ENCODE measurements around the gene ADRA2C. TPM values are rescaled to one million over a fixed set of nuclear protein-coding genes. Genes with fewer than 3 reads are reported as not detected.

ADRA2C gene
- total RNA-seq, 1 experiment from 2014 or later, result 28.1 TPM

DNA sequence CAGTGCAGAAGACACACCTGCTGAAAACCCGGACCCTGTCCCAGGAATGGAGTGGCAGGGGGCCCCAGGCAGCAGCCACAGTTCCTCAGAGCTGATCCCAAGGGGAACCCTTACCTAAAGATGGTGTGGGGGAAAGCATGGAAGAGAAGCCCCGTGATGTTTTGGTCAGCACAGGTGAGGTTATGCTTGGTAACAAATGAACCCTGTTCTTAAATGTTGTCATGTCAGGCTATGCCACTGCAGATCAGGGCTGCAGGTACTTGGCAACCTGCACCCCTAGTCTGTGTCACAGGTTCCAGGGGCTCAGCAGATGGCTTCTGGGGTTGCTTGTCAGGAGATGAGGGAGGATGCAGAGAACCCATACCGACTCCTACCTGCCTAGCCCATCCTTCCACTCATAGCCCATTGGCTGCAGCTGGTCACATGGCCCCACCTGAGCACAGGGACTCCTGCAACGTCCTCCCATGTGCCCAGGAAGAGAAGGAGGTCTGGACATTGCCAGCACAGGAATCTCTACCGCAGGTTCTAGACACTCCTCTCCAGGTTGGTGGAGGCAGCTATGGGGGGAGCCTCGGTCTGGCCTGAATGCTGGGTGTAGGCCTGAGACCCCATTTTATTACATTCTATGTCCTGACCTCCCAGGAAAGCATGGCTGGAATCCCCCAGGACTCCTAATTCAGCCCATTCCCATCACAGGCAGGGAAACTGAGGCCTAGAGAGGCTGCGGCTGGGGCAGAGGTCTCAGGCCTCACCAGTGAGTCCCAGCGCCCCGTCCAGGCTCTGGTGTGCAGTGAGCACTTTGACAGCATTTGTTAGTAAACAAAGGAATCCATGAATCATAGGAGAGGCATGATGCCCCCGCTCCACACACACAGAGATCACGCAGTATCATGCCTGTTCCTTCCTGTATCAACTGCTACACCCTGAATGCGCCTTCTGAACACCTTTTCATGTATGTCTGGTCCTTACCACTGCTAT, 51.1 kb downstream of the ADRA2C start:
- CTCF ChIA-PET, result no interaction called here
- no peaks in the 10 kb centered on the region for H3K79me2 ChIP-seq (ENCODE audit: insufficient read depth, low read length)
- H2AFZ ChIP-seq (ENCODE audit: low read depth, low read length, poor library complexity, severe bottlenecking), result no peak overlapping the region
- H4K20me1 ChIP-seq (ENCODE audit: insufficient read depth), result no peaks in the 10 kb centered on the region
- DNase-seq (ENCODE audit: low read depth, low spot score) (no peak), ATAC-seq (no peak)
- H3K9me2 ChIP-seq (ENCODE audit: insufficient read depth), result no peaks in the 10 kb centered on the region
- no TSS peak for BruUV-seq (replicated peaks)
- no peaks in the 10 kb centered on the region; a peak in 1 of 4 replicates for H3K4me1 ChIP-seq (ENCODE audit: control insufficient read depth in 1 of 2, insufficient read depth in 2 of 2, low read length in 2 of 2)
- H3K4me2 ChIP-seq (ENCODE audit: low read length), result no peak overlapping the region
- POLR2A ChIA-PET, result no interaction called here
- H3K27ac ChIP-seq (ENCODE audit: low read depth, low read length), result no peak overlapping the region
- H3K9ac ChIP-seq (ENCODE audit: low read length), result no peak overlapping the region
- H3K9me3 ChIP-seq (ENCODE audit: control insufficient read depth in 1 of 2, insufficient read depth in 1 of 2, low read depth in 1 of 2, low read length in 2 of 2), result no peaks in the 10 kb centered on the region
- H3K36me3 ChIP-seq (ENCODE audit: control insufficient read depth in 1 of 2, insufficient read depth in 2 of 2, low read length in 2 of 2), result no peaks in the 10 kb centered on the region
- intact Hi-C loops (cut with micrococcal nuclease), result no loop called here
- H3K4me3 ChIP-seq (replicated peaks in 1 of 2; ENCODE audit: low read depth in 1 of 2, low read length in 2 of 2), result no peak overlapping the region
- no peak for TF ChIP-seq ZNF274 (IDR thresholded peaks at IDR 0.05; ENCODE audit: low read depth, low read length)
- no peak for TF ChIP-seq SIN3A (IDR thresholded peaks at IDR 0.05; ENCODE audit: low read depth)
- TF ChIP-seq, protein P1, sequence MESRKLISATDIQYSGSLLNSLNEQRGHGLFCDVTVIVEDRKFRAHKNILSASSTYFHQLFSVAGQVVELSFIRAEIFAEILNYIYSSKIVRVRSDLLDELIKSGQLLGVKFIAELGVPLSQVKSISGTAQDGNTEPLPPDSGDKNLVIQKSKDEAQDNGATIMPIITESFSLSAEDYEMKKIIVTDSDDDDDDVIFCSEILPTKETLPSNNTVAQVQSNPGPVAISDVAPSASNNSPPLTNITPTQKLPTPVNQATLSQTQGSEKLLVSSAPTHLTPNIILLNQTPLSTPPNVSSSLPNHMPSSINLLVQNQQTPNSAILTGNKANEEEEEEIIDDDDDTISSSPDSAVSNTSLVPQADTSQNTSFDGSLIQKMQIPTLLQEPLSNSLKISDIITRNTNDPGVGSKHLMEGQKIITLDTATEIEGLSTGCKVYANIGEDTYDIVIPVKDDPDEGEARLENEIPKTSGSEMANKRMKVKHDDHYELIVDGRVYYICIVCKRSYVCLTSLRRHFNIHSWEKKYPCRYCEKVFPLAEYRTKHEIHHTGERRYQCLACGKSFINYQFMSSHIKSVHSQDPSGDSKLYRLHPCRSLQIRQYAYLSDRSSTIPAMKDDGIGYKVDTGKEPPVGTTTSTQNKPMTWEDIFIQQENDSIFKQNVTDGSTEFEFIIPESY (IDR thresholded peaks at IDR 0.05; ENCODE audit: extremely low read depth, insufficient replicate concordance, low read length), result no peak
- TF ChIP-seq YY1 (IDR thresholded peaks at IDR 0.05; ENCODE audit: extremely low read depth, insufficient replicate concordance, low read depth, low read length), result no peak
- no peak for TF ChIP-seq FOSL1 (IDR thresholded peaks at IDR 0.05; ENCODE audit: low read depth)
- TF ChIP-seq EGR1 (IDR thresholded peaks at IDR 0.05; ENCODE audit: low read depth), result no peak
- TF ChIP-seq EZH2 (IDR thresholded peaks at IDR 0.05), result no peak
- TF ChIP-seq SRF (IDR thresholded peaks at IDR 0.05; ENCODE audit: low read depth), result no peak
- no peak for TF ChIP-seq ZFX (IDR thresholded peaks at IDR 0.05)
- TF ChIP-seq JUND (IDR thresholded peaks at IDR 0.05), result no peak
- TF ChIP-seq, protein P2, sequence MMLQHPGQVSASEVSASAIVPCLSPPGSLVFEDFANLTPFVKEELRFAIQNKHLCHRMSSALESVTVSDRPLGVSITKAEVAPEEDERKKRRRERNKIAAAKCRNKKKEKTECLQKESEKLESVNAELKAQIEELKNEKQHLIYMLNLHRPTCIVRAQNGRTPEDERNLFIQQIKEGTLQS (IDR thresholded peaks at IDR 0.05), result no peak
- no peak for TF ChIP-seq EZH2phosphoT487 (IDR thresholded peaks at IDR 0.05; ENCODE audit: borderline replicate concordance)
- TF ChIP-seq, protein P3, sequence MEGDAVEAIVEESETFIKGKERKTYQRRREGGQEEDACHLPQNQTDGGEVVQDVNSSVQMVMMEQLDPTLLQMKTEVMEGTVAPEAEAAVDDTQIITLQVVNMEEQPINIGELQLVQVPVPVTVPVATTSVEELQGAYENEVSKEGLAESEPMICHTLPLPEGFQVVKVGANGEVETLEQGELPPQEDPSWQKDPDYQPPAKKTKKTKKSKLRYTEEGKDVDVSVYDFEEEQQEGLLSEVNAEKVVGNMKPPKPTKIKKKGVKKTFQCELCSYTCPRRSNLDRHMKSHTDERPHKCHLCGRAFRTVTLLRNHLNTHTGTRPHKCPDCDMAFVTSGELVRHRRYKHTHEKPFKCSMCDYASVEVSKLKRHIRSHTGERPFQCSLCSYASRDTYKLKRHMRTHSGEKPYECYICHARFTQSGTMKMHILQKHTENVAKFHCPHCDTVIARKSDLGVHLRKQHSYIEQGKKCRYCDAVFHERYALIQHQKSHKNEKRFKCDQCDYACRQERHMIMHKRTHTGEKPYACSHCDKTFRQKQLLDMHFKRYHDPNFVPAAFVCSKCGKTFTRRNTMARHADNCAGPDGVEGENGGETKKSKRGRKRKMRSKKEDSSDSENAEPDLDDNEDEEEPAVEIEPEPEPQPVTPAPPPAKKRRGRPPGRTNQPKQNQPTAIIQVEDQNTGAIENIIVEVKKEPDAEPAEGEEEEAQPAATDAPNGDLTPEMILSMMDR (IDR thresholded peaks at IDR 0.05 in 2 of 3, conservative IDR thresholded peaks at IDR 0.05 in 1 of 3; ENCODE audit: borderline replicate concordance in 1 of 3, insufficient read depth in 1 of 3, low read depth in 2 of 3, low read length in 2 of 3), result no peak
- no peak for TF ChIP-seq SP1 (IDR thresholded peaks at IDR 0.05; ENCODE audit: low read depth)
- TF ChIP-seq RAD21 (IDR thresholded peaks at IDR 0.05; ENCODE audit: low read depth), result no peak
- RAD21 ChIA-PET (ENCODE audit: low non-redundant PET in 1 of 2, low total read pairs in 2 of 2, uncharacterized antibody in 2 of 2, unreplicated experiment in 2 of 2), result interaction anchor here in 1 of 2 experiments (0.6 kb wide), 1 partner anchor 63 kb away, joined by 4 read pairs; no protein-coding TSS in a partner anchor
- no peaks in the 10 kb centered on the region for H3K27me3 ChIP-seq (ENCODE audit: insufficient read depth, low read length)

Measured in HCT116 (cell line).